Sigmoid colon (tissue), 4 donors: ENCODE measurements around the gene TMEM63B.

ENCODE experiments used
- CTCF ChIP-seq, 4 experiments: fragments of 450-650 bp in 3 of 4; fragments of 200-600 bp in 1 of 4; IDR thresholded peaks; one replicate each; pipeline ENCODE4 v1.5.1; 2016 to 2019; ENCODE audit warnings: antibody characterized with exemption in 4 of 4, mild to moderate bottlenecking in 3 of 4, moderate library complexity in 2 of 4
- POLR2A ChIP-seq, 2 donors: fragments of 450-650 bp; IDR thresholded peaks; one replicate each; pipeline ENCODE4 v1.6.1; 2016; ENCODE audit warnings: antibody characterized with exemption in 2 of 2, mild to moderate bottlenecking in 2 of 2, moderate library complexity in 2 of 2
- POLR2AphosphoS5 ChIP-seq, 4 donors: sonication (generic); formaldehyde crosslinking; IDR thresholded peaks; one replicate each; pipeline ENCODE4 v1.6.1; 2017; ENCODE audit warnings: antibody characterized with exemption in 4 of 4

- no peak for TF ChIP-seq CTCF (IDR thresholded peaks at IDR 0.05)
- no peak for TF ChIP-seq POLR2A (IDR thresholded peaks at IDR 0.05)
- peak in 2 of 4 donors; percentile 3 for TF ChIP-seq POLR2AphosphoS5 (IDR thresholded peaks at IDR 0.05)
These were observed 819 bp upstream of the TMEM63B start for GRCh38 chr6:44126320-44127149.
